HUDEP-2 (cell line): ENCODE measurements around the gene LHFPL6.

Experiments
- DNase-seq, 76 experiments: peaks; one replicate each; lab custom pipeline; 2025; ENCODE audit not compliant: unreplicated experiment in 76 of 76; lab: John Stamatoyannopoulos, UW

The LHFPL6 gene

GRCh38 chr13:39419068-39419467, 183.9 kb downstream of the LHFPL6 start:
- no peak for DNase-seq

GRCh38 chr13:39418424-39418823, 184.6 kb downstream of the LHFPL6 start:
- no peak for DNase-seq

GRCh38 chr13:39417643-39418042, 185.3 kb downstream of the LHFPL6 start:
- DNase-seq, result no peak

- DNase-seq, result peak in 2 of 76 experiments; percentile 4 to 10
Measured at GRCh38 chr13:39417131-39417530, 185.9 kb downstream of the LHFPL6 start.

GRCh38 chr13:39415008-39415802, 187.8 kb downstream of the LHFPL6 start:
- DNase-seq, result peak in 23 of 76 experiments; percentile 1 to 25 (median 7)

GRCh38 chr13:39414339-39414738, 188.7 kb downstream of the LHFPL6 start:
- DNase-seq, result no peak

GRCh38 chr13:39411511-39411910, 191.5 kb downstream of the LHFPL6 start:
- DNase-seq, result no peak

GRCh38 chr13:39410964-39411363, 192.0 kb downstream of the LHFPL6 start:
- no peak for DNase-seq

- no peak for DNase-seq
Measured at GRCh38 chr13:39410096-39410901, 192.7 kb downstream of the LHFPL6 start.

- DNase-seq, result no peak
Measured at GRCh38 chr13:39408512-39408911, 194.5 kb downstream of the LHFPL6 start.

- no peak for DNase-seq
Measured at GRCh38 chr13:39407786-39408185, 195.2 kb downstream of the LHFPL6 start.

- no peak for DNase-seq
Measured at GRCh38 chr13:39407138-39407537, 195.9 kb downstream of the LHFPL6 start.

- no peak for DNase-seq
Measured at GRCh38 chr13:39406688-39407087, 196.3 kb downstream of the LHFPL6 start.

GRCh38 chr13:39405596-39406205, 197.3 kb downstream of the LHFPL6 start:
- DNase-seq, result no peak

GRCh38 chr13:39405107-39405506, 197.9 kb downstream of the LHFPL6 start:
- no peak for DNase-seq

GRCh38 chr13:39403106-39403505, 199.9 kb downstream of the LHFPL6 start:
- DNase-seq, result no peak

- peak in 3 of 76 experiments; percentile 2 to 19 (median 13) for DNase-seq
Measured at GRCh38 chr13:39402221-39402970, 200.6 kb downstream of the LHFPL6 start.

GRCh38 chr13:39401756-39402155, 201.2 kb downstream of the LHFPL6 start:
- DNase-seq, result peak in 60 of 76 experiments; percentile 3 to 91 (median 42)

GRCh38 chr13:39401046-39401705, 201.8 kb downstream of the LHFPL6 start:
- peak in 7 of 76 experiments; percentile 21 to 56 (median 37) for DNase-seq

GRCh38 chr13:39399102-39399501, 203.9 kb downstream of the LHFPL6 start:
- DNase-seq, result no peak
